ENCODE data around the gene GALNT13.

Gene GALNT13

GRCh38 chr2:154238252-154238651 lies 366.5 kb downstream of the GALNT13 start:
- in situ Hi-C loops (cut with MboI; ENCODE audit: low sequenced_read_pairs): no loop called here

GRCh38 chr2:154240316-154240715 lies 368.6 kb downstream of the GALNT13 start:
- H3K36me3 ChIP-seq (replicated peaks): no peaks in the 10 kb centered on the region
- no peaks in the 10 kb centered on the region for H3K27me3 ChIP-seq (ENCODE audit: low read depth)
- no peaks in the 10 kb centered on the region for H3K4me1 ChIP-seq
- H3K4me3 ChIP-seq: no peak overlapping the region
- H3K9me3 ChIP-seq: no peaks in the 10 kb centered on the region
- in situ Hi-C loops (cut with MboI; ENCODE audit: low sequenced_read_pairs): no loop called here
- no peak for DNase-seq (ENCODE audit: low spot score in 2 of 2)

More at GRCh38 chr2:154238252-154238651, 366.5 kb downstream of the GALNT13 start:
- H3K4me3 ChIP-seq: no peak overlapping the region
- H3K4me1 ChIP-seq: no peaks in the 10 kb centered on the region
- no peaks in the 10 kb centered on the region for H3K36me3 ChIP-seq (replicated peaks)
- H3K9me3 ChIP-seq: no peaks in the 10 kb centered on the region
- DNase-seq (ENCODE audit: low spot score in 2 of 2): no peak
- H3K27me3 ChIP-seq (ENCODE audit: low read depth): no peaks in the 10 kb centered on the region

GRCh38 chr2:154240921-154241379 lies 369.2 kb downstream of the GALNT13 start:
- Histone ChIP-seq H3K4me3 (no peak overlapping the region), H3K9me3 (no peaks in the 10 kb centered on the region), H3K4me1 (no peaks in the 10 kb centered on the region), H3K27me3 (ENCODE audit: low read depth) (no peaks in the 10 kb centered on the region), H3K36me3 (replicated peaks) (no peaks in the 10 kb centered on the region)
- DNase-seq (ENCODE audit: low spot score in 2 of 2): peak in 1 of 2 experiments; percentile 10
- in situ Hi-C loops (cut with MboI; ENCODE audit: low sequenced_read_pairs): no loop called here

GRCh38 chr2:154242687-154243086 lies 371.0 kb downstream of the GALNT13 start:
- H3K27me3 ChIP-seq (ENCODE audit: low read depth): no peaks in the 10 kb centered on the region
- in situ Hi-C loops (cut with MboI; ENCODE audit: low sequenced_read_pairs): no loop called here
- no peaks in the 10 kb centered on the region for H3K4me1 ChIP-seq
- no peak overlapping the region for H3K4me3 ChIP-seq
- no peaks in the 10 kb centered on the region for H3K9me3 ChIP-seq
- DNase-seq (ENCODE audit: low spot score in 2 of 2): no peak
- H3K36me3 ChIP-seq (replicated peaks): no peaks in the 10 kb centered on the region

GRCh38 chr2:154243685-154244084 lies 372.0 kb downstream of the GALNT13 start:
- H3K4me3 ChIP-seq: no peak overlapping the region
- DNase-seq (ENCODE audit: low spot score in 2 of 2): no peak
- no peaks in the 10 kb centered on the region for H3K4me1 ChIP-seq
- H3K36me3 ChIP-seq (replicated peaks): no peaks in the 10 kb centered on the region
- in situ Hi-C loops (cut with MboI; ENCODE audit: low sequenced_read_pairs): no loop called here
- H3K27me3 ChIP-seq (ENCODE audit: low read depth): no peaks in the 10 kb centered on the region
- H3K9me3 ChIP-seq: no peaks in the 10 kb centered on the region

- in situ Hi-C loops (cut with MboI; ENCODE audit: low sequenced_read_pairs): no loop called here
- no peaks in the 10 kb centered on the region for H3K27me3 ChIP-seq (ENCODE audit: low read depth)
- no peaks in the 10 kb centered on the region for H3K36me3 ChIP-seq (replicated peaks)
- H3K9me3 ChIP-seq: no peaks in the 10 kb centered on the region
- H3K4me1 ChIP-seq: no peaks in the 10 kb centered on the region
- DNase-seq (ENCODE audit: low spot score in 2 of 2): no peak
- H3K4me3 ChIP-seq: no peak overlapping the region
These were observed 373.2 kb downstream of the GALNT13 start for GRCh38 chr2:154244932-154245331.

GRCh38 chr2:154247503-154247902 lies 375.8 kb downstream of the GALNT13 start:
- Histone ChIP-seq H3K4me1 (no peaks in the 10 kb centered on the region), H3K27me3 (ENCODE audit: low read depth) (no peaks in the 10 kb centered on the region), H3K9me3 (no peaks in the 10 kb centered on the region), H3K4me3 (no peak overlapping the region), H3K36me3 (replicated peaks) (no peaks in the 10 kb centered on the region)
- in situ Hi-C loops (cut with MboI; ENCODE audit: low sequenced_read_pairs): no loop called here
- no peak for DNase-seq (ENCODE audit: low spot score in 2 of 2)

- H3K4me1 ChIP-seq: no peaks in the 10 kb centered on the region
- H3K9me3 ChIP-seq: no peaks in the 10 kb centered on the region
- H3K27me3 ChIP-seq (ENCODE audit: low read depth): no peaks in the 10 kb centered on the region
- in situ Hi-C loops (cut with MboI; ENCODE audit: low sequenced_read_pairs): no loop called here
- no peak for DNase-seq (ENCODE audit: low spot score in 2 of 2)
- H3K4me3 ChIP-seq: no peak overlapping the region
- H3K36me3 ChIP-seq (replicated peaks): no peaks in the 10 kb centered on the region
These were observed 384.4 kb downstream of the GALNT13 start for GRCh38 chr2:154256136-154256535.

- Histone ChIP-seq H3K4me1 (no peaks in the 10 kb centered on the region), H3K27me3 (ENCODE audit: low read depth) (no peaks in the 10 kb centered on the region), H3K36me3 (replicated peaks) (no peaks in the 10 kb centered on the region), H3K9me3 (no peaks in the 10 kb centered on the region), H3K4me3 (no peak overlapping the region)
- DNase-seq (ENCODE audit: low spot score in 2 of 2): no peak
- in situ Hi-C loops (cut with MboI; ENCODE audit: low sequenced_read_pairs): no loop called here
These were observed 387.3 kb downstream of the GALNT13 start for GRCh38 chr2:154259030-154259429.

GRCh38 chr2:154261473-154262027 lies 389.8 kb downstream of the GALNT13 start:
- in situ Hi-C loops (cut with MboI; ENCODE audit: low sequenced_read_pairs): no loop called here
- Histone ChIP-seq H3K4me1 (no peaks in the 10 kb centered on the region), H3K27me3 (ENCODE audit: low read depth) (no peaks in the 10 kb centered on the region), H3K9me3 (no peaks in the 10 kb centered on the region), H3K36me3 (replicated peaks) (no peaks in the 10 kb centered on the region), H3K4me3 (no peak overlapping the region)
- no peak for DNase-seq (ENCODE audit: low spot score in 2 of 2)

GRCh38 chr2:154263206-154263605 lies 391.5 kb downstream of the GALNT13 start:
- Histone ChIP-seq H3K27me3 (ENCODE audit: low read depth) (no peaks in the 10 kb centered on the region), H3K9me3 (no peaks in the 10 kb centered on the region), H3K4me3 (no peak overlapping the region), H3K4me1 (no peaks in the 10 kb centered on the region), H3K36me3 (replicated peaks) (no peaks in the 10 kb centered on the region)
- DNase-seq (ENCODE audit: low spot score in 2 of 2): no peak
- in situ Hi-C loops (cut with MboI; ENCODE audit: low sequenced_read_pairs): no loop called here

GRCh38 chr2:154264024-154264423 lies 392.3 kb downstream of the GALNT13 start:
- no peaks in the 10 kb centered on the region for H3K36me3 ChIP-seq (replicated peaks)
- no peak overlapping the region for H3K4me3 ChIP-seq
- no peaks in the 10 kb centered on the region for H3K4me1 ChIP-seq
- in situ Hi-C loops (cut with MboI; ENCODE audit: low sequenced_read_pairs): no loop called here
- no peaks in the 10 kb centered on the region for H3K9me3 ChIP-seq
- H3K27me3 ChIP-seq (ENCODE audit: low read depth): no peaks in the 10 kb centered on the region
- DNase-seq (ENCODE audit: low spot score in 2 of 2): no peak

- 0 out of 2 replicates have a peak, but pooled peaks cover 4% of the 10 kb centered on the region for H3K4me1 ChIP-seq
- no peaks in the 10 kb centered on the region for H3K9me3 ChIP-seq
- no peaks in the 10 kb centered on the region for H3K27me3 ChIP-seq (ENCODE audit: low read depth)
- no peaks in the 10 kb centered on the region for H3K36me3 ChIP-seq (replicated peaks)
- in situ Hi-C loops (cut with MboI; ENCODE audit: low sequenced_read_pairs): no loop called here
- H3K4me3 ChIP-seq: no peak overlapping the region
- DNase-seq (ENCODE audit: low spot score in 2 of 2): no peak
These were observed 396.3 kb downstream of the GALNT13 start for GRCh38 chr2:154267983-154268382.

- Histone ChIP-seq H3K36me3 (replicated peaks) (no peaks in the 10 kb centered on the region), H3K4me1 (peaks cover 24% of the 10 kb centered on the region), H3K4me3 (no peak overlapping the region), H3K27me3 (ENCODE audit: low read depth) (no peaks in the 10 kb centered on the region), H3K9me3 (no peaks in the 10 kb centered on the region)
- in situ Hi-C loops (cut with MboI; ENCODE audit: low sequenced_read_pairs): no loop called here
- DNase-seq (ENCODE audit: low spot score in 2 of 2): no peak
These were observed 408.8 kb downstream of the GALNT13 start for GRCh38 chr2:154280543-154280942.

- Histone ChIP-seq H3K9me3 (peaks cover 5% of the 10 kb centered on the region; the same call in 1 of the 2 replicates), H3K4me1 (peaks cover 1% of the 10 kb centered on the region; the same call in 1 of the 2 replicates), H3K4me3 (no peak overlapping the region), H3K36me3 (replicated peaks) (no peaks in the 10 kb centered on the region), H3K27me3 (ENCODE audit: low read depth) (no peaks in the 10 kb centered on the region)
- in situ Hi-C loops (cut with MboI; ENCODE audit: low sequenced_read_pairs): no loop called here
- no peak for DNase-seq (ENCODE audit: low spot score in 2 of 2)
These were observed 418.1 kb downstream of the GALNT13 start for GRCh38 chr2:154289870-154290269.

All from HAP-1 (cell line).